Measurements from ENCODE around the gene ARHGEF40.

ARHGEF40 gene

GRCh38 chr14:21084396-21084795, 14.3 kb downstream of the ARHGEF40 start:
- DNase-seq: no peak

DNA sequence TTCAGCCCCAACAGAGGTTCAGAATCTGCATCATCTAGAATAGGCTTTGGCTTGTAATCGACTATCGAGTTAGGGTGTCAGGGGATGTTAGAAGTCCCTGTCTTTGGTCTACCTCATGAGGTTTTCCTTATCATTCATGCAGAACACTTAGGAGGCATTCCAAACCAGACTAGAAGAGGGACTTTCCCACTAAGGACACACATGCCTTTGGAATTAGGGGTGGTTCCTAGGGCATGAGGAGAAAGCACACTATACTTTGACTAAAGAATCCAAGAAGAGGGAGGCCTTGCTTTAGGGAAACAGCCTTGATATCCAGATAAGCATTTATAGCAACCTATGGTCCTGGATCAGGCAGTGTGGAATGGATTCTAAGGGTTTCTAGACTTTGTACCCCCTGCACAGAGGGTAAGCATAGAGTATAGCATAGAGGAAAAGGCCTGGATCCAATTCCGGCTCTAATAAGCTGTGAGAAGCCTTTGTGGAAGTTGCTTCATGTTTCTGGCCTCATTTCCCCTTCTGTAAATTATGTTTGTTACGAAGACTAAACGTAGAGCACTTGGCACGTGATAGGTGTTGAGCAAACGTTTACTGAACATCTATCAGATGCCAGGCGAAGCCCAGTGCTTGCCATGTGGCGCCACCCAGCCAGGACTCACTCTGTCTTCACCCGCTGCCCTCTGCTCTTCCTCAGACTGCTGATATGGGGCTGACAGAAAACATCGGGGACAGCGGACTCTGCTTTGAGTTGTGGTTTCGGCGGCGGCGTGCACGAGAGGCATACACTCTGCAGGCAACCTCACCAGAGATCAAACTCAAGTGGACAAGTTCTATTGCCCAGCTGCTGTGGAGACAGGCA, 15.1 kb downstream of the ARHGEF40 start:
- DNase-seq: no peak

- no peak for DNase-seq
These were observed 16.8 kb downstream of the ARHGEF40 start for GRCh38 chr14:21086908-21087293.

DNA sequence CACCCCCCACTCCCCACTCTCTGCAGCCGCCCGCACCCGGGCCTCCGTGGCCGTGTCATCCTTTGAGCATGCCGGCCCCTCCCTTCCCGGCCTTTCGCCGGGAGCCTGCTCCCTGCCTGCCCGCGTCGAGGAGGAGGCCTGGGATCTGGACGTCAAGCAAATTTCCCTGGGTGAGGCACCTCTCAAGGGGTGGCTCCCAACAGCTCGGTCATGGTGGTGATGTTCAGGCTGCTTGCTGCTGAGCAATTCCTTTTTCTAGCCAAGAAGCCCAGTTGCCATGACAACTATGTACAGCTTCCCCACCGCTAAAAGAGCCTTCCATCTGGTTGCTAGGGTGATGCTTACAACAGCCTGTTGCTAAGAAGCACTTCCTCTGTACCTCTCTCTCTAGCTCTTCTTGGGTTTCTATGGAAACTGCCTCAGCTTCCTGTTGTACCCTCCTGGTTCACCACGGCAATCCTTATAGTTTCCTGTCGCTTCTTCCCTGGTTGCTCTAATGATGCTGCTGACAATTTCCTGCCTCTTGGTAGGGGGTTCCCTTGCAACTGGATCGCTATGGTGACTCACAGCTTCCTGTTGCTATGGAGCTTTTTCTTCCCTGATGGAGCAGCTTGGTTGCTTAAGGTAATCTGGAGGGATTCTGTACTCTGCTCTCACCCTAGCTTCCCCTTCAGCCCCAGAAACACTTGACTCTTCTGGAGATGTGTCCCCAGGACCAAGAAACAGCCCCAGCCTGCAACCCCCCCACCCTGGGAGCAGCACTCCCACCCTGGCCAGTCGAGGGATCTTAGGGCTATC, 17.4 kb downstream of the ARHGEF40 start:
- peak; percentile 84 for DNase-seq

DNA sequence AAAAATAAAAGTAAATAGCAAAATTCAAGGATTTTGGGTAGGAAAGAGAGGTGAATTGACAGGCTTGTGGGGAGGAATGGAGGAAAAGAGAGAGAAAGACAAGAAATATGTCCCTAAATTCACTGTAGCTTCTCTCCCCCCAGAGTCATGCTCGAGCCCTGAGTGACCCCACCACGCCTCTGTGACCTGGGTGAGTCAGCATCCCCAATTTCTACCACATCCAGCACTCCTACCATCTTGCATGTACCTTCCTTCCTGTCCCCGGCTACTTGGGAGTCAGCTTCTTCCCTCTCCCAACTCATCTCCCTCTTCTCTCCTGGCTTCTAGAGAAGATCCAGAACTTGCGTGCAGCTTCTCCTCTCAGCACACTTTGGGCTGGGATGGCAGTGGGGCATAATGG, 18.6 kb downstream of the ARHGEF40 start:
- DNase-seq: no peak

- DNase-seq: peak; percentile 50
These were observed 19.2 kb downstream of the ARHGEF40 start for GRCh38 chr14:21089271-21089670.

DNA sequence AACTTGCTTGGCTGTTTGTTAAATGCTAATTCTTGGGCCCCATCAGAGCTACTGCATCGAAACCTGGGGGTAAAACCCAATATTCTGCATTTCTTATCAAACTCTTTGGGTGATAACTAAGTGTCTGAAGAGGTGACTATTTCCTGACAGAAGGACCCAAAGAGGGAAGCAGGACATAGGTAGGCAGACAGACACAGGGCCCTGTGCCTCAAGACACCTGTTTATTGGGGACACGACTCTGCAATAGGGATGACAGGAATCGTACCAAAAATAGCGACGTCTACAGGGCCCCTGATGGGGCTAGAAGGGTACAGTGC, 19.7 kb downstream of the ARHGEF40 start:
- no peak for DNase-seq

DNA sequence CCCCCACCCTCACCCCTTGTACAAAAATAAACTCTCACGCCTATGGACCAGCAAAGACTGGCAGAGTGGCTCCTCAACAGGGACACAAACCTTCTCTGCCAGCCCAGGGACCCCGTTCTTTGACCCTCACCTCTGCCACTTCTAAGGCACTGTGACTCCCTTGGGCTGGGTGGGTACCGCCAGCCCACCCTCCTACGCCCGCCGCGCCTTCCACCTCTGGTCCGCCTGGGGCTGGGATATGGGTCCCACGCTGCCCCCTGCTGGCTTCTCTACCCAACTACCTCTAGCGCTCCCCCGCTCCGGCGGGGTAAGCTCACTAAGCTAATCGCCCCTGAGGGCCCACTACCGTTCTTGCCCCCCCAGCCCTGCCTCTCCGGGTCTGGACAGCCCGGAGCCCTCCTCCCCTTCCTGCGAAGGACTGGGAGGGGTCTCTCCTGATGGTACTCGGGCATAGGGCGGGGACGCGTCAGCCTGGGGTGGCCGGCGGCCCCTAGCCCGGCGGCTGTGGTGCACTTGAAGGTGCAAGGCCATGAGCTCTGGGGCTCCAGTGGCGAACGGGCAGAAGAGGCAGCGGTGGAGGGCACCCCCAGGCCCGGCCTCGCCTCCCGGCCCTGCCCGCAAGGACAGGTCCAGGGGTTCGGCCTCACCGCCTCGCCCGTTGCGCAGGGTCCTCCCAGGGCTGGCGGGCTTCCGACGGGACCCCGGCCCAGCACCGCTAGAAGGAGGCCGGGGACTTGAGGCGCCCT, 20.3 kb downstream of the ARHGEF40 start:
- peak; percentile 14 for DNase-seq

DNA sequence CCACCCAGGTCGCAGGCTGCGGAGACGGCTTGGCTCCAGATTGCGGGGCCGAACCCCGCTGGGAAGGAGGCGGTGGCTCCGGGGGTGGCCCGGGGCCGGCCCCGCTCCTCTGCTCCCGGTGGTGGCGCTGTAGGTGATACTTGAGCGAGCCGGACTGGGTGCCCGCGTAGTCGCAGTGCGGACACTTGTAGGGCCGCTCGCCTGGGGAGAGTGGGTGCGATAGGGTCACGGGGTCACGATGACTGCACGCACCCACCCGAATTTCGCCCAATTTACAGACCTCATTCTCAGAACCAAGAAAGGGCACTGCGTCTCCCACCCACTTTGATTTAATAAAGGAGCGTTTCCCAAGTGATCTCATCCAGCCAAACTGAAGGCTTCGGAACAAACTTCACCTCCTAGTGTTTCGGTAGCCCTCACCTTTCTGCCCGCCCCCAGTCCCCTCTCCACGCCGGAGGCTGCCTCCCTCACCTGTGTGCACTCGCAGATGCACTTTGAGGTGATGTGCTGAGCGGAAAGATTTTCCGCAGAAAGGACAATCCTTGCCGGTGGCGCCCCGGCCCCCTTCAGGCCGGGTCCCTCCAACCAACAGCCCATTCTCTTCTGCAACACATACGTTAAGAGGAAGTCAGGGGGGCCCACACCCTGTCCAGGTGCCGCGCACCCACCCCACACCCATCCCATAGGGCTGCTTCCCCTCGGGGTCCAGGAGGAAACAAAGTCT, 21.0 kb downstream of the ARHGEF40 start:
- DNase-seq: no peak

GRCh38 chr14:21091821-21092272, 21.7 kb downstream of the ARHGEF40 start:
- no peak for DNase-seq

- DNase-seq: peak; percentile 62
These were observed 22.3 kb downstream of the ARHGEF40 start for GRCh38 chr14:21092273-21093011.

DNA sequence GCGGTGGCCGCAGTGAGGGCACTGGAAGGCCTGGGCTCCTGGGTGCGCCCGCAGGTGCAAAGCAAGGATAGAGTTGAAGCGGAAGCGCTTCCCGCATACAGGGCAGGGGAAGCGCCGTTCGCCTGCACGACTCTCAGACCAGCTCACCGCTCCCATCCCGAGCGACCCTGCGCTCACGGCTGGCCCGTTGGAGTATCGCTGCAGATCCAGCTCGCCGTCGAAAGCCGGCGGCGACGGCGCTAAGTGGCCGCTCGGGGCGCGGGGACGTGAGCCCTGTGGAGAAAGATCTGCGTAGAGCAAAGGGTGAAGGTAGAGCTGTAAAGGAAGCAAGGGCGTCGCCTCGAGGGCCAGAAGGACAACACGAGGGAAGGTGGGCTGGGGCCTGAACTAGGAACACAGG, 22.9 kb downstream of the ARHGEF40 start:
- DNase-seq: no peak

DNA sequence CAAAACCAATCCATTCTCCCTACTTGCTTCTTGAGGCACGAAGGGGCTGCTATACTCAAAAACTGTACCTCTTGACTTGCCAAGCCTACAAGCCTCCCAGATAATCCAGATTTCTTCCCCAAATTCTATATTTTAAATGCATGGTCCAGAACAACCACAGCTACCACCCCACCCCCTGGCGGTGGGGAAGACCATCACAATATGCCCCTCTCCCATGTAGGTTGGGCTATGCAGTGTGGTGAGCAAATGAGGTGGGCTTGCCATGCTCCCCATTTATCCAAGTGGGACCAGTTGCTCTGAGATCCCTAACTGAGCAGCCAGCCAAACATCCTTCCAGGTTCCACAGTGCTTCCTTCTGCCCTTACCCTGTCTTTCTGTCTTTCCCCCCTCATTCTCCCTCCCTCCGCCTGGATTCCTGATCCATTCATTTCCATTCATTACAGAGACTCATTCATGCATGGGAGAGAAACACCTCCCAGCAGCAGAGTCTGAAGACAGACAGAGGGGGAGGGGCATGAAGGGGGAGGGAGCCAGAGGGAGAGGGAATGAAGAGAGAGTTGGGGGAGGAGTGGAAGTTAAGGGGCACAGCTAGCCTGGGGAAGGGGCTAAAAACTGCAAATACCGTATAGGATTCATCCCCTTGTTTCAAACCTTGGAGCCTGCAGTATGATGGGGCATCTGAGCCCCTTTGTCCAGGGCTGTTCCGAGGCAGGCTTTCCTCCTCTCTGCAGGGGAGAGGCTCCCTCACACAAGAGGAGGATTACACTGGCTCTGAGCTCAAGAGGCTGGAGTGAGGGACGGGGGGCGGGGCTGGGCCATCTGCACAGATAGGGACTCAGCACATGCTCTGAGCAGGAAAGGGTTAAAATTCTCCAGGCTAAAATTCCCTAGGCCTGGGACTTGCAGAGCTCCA, 23.9 kb downstream of the ARHGEF40 start:
- DNase-seq: peak; percentile 84

- DNase-seq: peak; percentile 71
These were observed 25.5 kb downstream of the ARHGEF40 start for GRCh38 chr14:21095430-21096205.

DNA sequence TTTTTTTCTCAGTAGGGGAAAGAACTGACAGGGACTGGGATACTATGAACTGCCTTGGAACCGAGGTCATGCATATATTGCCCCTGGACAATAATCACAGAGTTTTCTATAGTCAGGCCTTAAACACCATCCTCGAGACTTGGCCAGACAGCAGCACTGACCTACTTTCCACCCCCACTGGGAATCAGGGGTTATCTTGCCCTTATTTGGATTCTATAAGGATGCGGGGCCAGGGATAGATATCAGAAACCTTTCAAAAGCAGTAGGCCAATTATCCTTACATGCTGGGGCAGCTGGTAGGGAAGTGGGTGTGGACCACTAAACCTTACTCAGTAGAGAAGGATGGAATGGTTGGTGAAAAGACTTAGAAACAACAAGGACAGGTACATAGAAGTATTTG, 26.3 kb downstream of the ARHGEF40 start:
- peak; percentile 16 for DNase-seq

GRCh38 chr14:21096978-21097635, 27.0 kb downstream of the ARHGEF40 start:
- DNase-seq: peak; percentile 36

- DNase-seq: peak; percentile 57
These were observed 27.6 kb downstream of the ARHGEF40 start for GRCh38 chr14:21097636-21098075.

DNA sequence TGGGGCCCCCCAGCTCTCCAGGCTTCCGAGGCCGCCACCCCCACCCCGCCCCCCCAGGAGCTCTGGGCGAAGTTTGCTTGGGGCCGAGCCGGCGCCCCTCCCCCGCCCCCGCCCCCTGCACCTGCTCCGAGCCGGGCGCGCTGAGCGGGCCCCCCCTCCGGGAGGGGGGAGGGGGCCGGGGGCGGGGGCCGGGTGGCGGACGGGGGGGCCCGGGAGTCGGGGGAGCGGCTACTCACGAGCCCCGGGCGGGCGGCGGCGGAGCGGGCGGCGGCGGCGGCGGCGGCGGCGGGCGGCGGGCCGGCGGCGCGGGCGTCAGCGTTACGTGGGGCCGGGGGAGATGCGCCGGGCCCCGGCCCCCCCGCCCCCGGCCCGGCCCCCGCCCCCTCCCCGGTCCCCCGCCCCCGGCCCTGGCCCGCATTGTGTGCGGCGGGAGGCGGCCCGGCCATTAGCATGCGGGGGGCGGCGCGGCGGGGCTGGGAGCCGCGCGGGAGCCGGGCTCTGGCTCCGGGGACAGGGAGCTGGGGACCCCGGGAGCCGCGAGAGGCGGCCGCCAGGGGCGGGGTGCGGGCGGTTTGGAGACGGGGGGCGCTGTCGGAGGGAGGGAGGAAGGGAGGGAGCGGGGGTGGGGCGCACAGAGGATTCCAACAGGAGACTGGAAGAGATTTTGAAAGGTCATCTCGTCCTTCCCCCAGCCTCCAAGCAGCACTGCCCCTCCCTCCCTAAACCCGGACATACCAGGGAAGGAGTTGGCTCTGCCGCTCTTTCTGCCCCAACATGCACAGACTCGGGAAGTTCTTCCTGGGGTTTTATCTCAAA, 28.2 kb downstream of the ARHGEF40 start, which contains the start of gene ZNF219:
ZNF219 (minus strand) TSS at position 580 of the 816 bp plus-strand sequence. CDS start 5,064 bp downstream, outside the sequence.
- peak; percentile 69 for DNase-seq

Data from NCI-H69 (cell line).